GM19395 (cell line): ENCODE results near the gene KRTAP4-5.
"Not testable (repeated sequence)": the region's sequence is repeated elsewhere in the genome, so short reads cannot be mapped to it uniquely, and the experiment has no call there.

ENCODE experiments used
- ATAC-seq: cut with Tn5 transposase; IDR thresholded peaks from one replicate; pipeline ENCODE4 v1.9.1; 2021; ENCODE audit warnings: mild to moderate bottlenecking, moderate library complexity; ENCODE audit not compliant: unreplicated experiment

The KRTAP4-5 gene

GRCh38 chr17:41149652-41149985, at the start of gene KRTAP4-5:
KRTAP4-5 (minus strand) TSS chr17:41149825; CDS start chr17:41149767, 58 bp downstream.
- no peak for ATAC-seq

GRCh38 chr17:41196068-41196467, 46.4 kb upstream of the KRTAP4-5 start:
- ATAC-seq, result no peak

- ATAC-seq, result no peak
Measured at GRCh38 chr17:41190328-41190727, 40.7 kb upstream of the KRTAP4-5 start.

GRCh38 chr17:41189837-41190318, 40.3 kb upstream of the KRTAP4-5 start, which contains the start of gene KRTAP9-1:
KRTAP9-1 (plus strand) TSS chr17:41189887; CDS start chr17:41189887, 0 bp downstream.
- not testable (repeated sequence) for ATAC-seq

- ATAC-seq, result no peak
Measured at GRCh38 chr17:41186872-41187271, 37.2 kb upstream of the KRTAP4-5 start.

GRCh38 chr17:41185001-41185400, 35.4 kb upstream of the KRTAP4-5 start:
- ATAC-seq, result no peak

- ATAC-seq, result no peak
Measured at GRCh38 chr17:41184480-41184961, 34.9 kb upstream of the KRTAP4-5 start, which contains the start of gene KRTAP4-1. KRTAP4-1 (minus strand) TSS chr17:41184911; CDS start chr17:41184854, 57 bp downstream.

- no peak for ATAC-seq
Measured at GRCh38 chr17:41178843-41179616, 29.4 kb upstream of the KRTAP4-5 start.

- ATAC-seq, result no peak
Measured at GRCh38 chr17:41178341-41178740, 28.7 kb upstream of the KRTAP4-5 start.

GRCh38 chr17:41177727-41178271, 28.2 kb upstream of the KRTAP4-5 start, which contains the start of gene KRTAP4-2:
KRTAP4-2 (minus strand) TSS chr17:41178221; CDS start chr17:41178164, 57 bp downstream.
- no peak for ATAC-seq

GRCh38 chr17:41176744-41177387, 27.2 kb upstream of the KRTAP4-5 start:
- ATAC-seq, result no peak

GRCh38 chr17:41171886-41172285, 22.3 kb upstream of the KRTAP4-5 start:
- ATAC-seq, result no peak

GRCh38 chr17:41168121-41168520, 18.5 kb upstream of the KRTAP4-5 start, which contains the start of gene KRTAP4-3:
KRTAP4-3 (minus strand) TSS chr17:41168221; CDS start chr17:41168172, 49 bp downstream.
- no peak for ATAC-seq

GRCh38 chr17:41167561-41167960, 17.9 kb upstream of the KRTAP4-5 start:
- ATAC-seq, result no peak

- no peak for ATAC-seq
Measured at GRCh38 chr17:41163828-41164227, 14.2 kb upstream of the KRTAP4-5 start.

- ATAC-seq, result no peak
Measured at GRCh38 chr17:41160648-41161047, 11.0 kb upstream of the KRTAP4-5 start, which contains the start of gene KRTAP4-4. KRTAP4-4 (minus strand) TSS chr17:41160748; CDS start chr17:41160691, 57 bp downstream.

- not testable (repeated sequence) for ATAC-seq
Measured at GRCh38 chr17:41160190-41160589, 10.6 kb upstream of the KRTAP4-5 start.

- ATAC-seq, result no peak
Measured at GRCh38 chr17:41153856-41154255, 4.2 kb upstream of the KRTAP4-5 start.

GRCh38 chr17:41151525-41151924, 1.9 kb upstream of the KRTAP4-5 start:
- no peak for ATAC-seq

GRCh38 chr17:41150026-41150425, 401 bp upstream of the KRTAP4-5 start:
- no peak for ATAC-seq

- ATAC-seq, result not testable (repeated sequence)
Measured at GRCh38 chr17:41148971-41149651, 514 bp downstream of the KRTAP4-5 start.
